Testis (tissue), 3 donors: ENCODE data around the gene LMX1A. TPM values are rescaled to one million over a fixed set of nuclear protein-coding genes. Genes with fewer than 3 reads are reported as not detected.

ENCODE experiments used
- DNase-seq: peaks from one replicate; pipeline ENCODE4 v3.0.0-alpha.2; 2019
- H3K27ac ChIP-seq, 2 donors: fragments of 200-600 bp; sonication (generic); one replicate each; pipeline ENCODE4 v1.5.1; 2019
- H3K27me3 ChIP-seq: fragments of 200-600 bp; sonication (generic); one replicate; pipeline ENCODE4 v1.5.1; 2019
- H3K36me3 ChIP-seq: fragments of 200-600 bp; sonication (generic); one replicate; pipeline ENCODE4 v1.5.1; 2017; ENCODE audit warnings: low read depth; ENCODE audit errors: missing control alignments
- H3K4me1 ChIP-seq: fragments of 200-600 bp; sonication (generic); one replicate; pipeline ENCODE4 v1.5.1; 2019
- H3K4me3 ChIP-seq, 2 donors: fragments of 200-600 bp; sonication (generic); one replicate each; pipeline ENCODE4 v1.5.1; 2017 to 2019
- H3K9me3 ChIP-seq: fragments of 200-600 bp; sonication (generic); one replicate; pipeline ENCODE4 v1.5.1; 2017
- POLR2A ChIP-seq: fragments of 450-650 bp; IDR thresholded peaks from one replicate; pipeline ENCODE4 v1.6.1; 2017; ENCODE audit warnings: antibody characterized with exemption, mild to moderate bottlenecking, moderate library complexity
- WGBS, 2 donors: methylation state at CpG; one replicate each; pipeline ENCODE4 v1.1.5; 2018; 5-methylcytosine and 5-hydroxymethylcytosine counted together
- intact Hi-C: fragments of 100-400 bp; cut with DNase I; formaldehyde crosslinking; loops from one replicate; pipeline ENCODE4 v1.15.1; 2023; ENCODE audit warnings: low total_unique reads
- polyA plus RNA-seq: library from polyadenylated mRNA; stranded (reverse); fragments of 350-450 nt; fragmentation: Illumina TruSeq; extraction: RNeasy Lipid Tissue Mini Kit (QIAGEN cat#74804); gene quantifications from one replicate; pipeline ENCODE4 v1.2.3, GENCODE V29; 2014; ENCODE audit warnings: low read depth, low replicate concordance; ENCODE audit not compliant: insufficient read depth
- total RNA-seq, 2 donors: library from RNA; depleted of rRNA; stranded (reverse); fragments of >200 nt; gene quantifications; one replicate each; pipeline ENCODE4 v1.2.3, GENCODE V29; 2016
- TF ChIP-seq, protein P1 (sequence below), 3 experiments: fragments of 450-650 bp in 2 of 3; fragments of 200-600 bp in 1 of 3; sonication (generic) in 1 of 3; IDR thresholded peaks; one replicate each; pipeline ENCODE4 v1.5.1; 2016 to 2019; ENCODE audit warnings: antibody characterized with exemption in 3 of 3, mild to moderate bottlenecking in 2 of 3, moderate library complexity in 1 of 3

LMX1A gene
- total and polyA plus RNA-seq, 3 donors from 2014 or later: 0.62 to 2.6 (median 0.94) TPM

GRCh38 chr1:165371588-165372225 is 15.2 kb upstream of the LMX1A start:
- no peak overlapping the region for H3K4me3 ChIP-seq
- WGBS, 2 donors: 62 to 68% methylated on average over 5 of the region's 5 CpGs
- TF ChIP-seq, protein P1, sequence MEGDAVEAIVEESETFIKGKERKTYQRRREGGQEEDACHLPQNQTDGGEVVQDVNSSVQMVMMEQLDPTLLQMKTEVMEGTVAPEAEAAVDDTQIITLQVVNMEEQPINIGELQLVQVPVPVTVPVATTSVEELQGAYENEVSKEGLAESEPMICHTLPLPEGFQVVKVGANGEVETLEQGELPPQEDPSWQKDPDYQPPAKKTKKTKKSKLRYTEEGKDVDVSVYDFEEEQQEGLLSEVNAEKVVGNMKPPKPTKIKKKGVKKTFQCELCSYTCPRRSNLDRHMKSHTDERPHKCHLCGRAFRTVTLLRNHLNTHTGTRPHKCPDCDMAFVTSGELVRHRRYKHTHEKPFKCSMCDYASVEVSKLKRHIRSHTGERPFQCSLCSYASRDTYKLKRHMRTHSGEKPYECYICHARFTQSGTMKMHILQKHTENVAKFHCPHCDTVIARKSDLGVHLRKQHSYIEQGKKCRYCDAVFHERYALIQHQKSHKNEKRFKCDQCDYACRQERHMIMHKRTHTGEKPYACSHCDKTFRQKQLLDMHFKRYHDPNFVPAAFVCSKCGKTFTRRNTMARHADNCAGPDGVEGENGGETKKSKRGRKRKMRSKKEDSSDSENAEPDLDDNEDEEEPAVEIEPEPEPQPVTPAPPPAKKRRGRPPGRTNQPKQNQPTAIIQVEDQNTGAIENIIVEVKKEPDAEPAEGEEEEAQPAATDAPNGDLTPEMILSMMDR (IDR thresholded peaks at IDR 0.05): no peak
- no peak for TF ChIP-seq POLR2A
- intact Hi-C loops: no loop called here
- no peaks in the 10 kb centered on the region for H3K9me3 ChIP-seq
- no peaks in the 10 kb centered on the region for H3K27me3 ChIP-seq
- no peak for DNase-seq
- no peak overlapping the region for H3K27ac ChIP-seq
- H3K4me1 ChIP-seq: peaks cover 2% of the 10 kb centered on the region
- H3K36me3 ChIP-seq: no peaks in the 10 kb centered on the region

GRCh38 chr1:165369255-165369848 is 12.8 kb upstream of the LMX1A start:
- no peaks in the 10 kb centered on the region for H3K9me3 ChIP-seq
- intact Hi-C loops: no loop called here
- H3K27me3 ChIP-seq: no peaks in the 10 kb centered on the region
- no peaks in the 10 kb centered on the region for H3K4me1 ChIP-seq
- DNase-seq: peak; percentile 73
- H3K36me3 ChIP-seq: no peaks in the 10 kb centered on the region
- no peak for TF ChIP-seq POLR2A
- TF ChIP-seq, protein P1 (IDR thresholded peaks at IDR 0.05): peak; percentile 39 to 87 (median 77)
- H3K4me3 ChIP-seq: no peak overlapping the region
- no peak overlapping the region for H3K27ac ChIP-seq
- 24 to 31% methylated on average over 9 of the region's 9 CpGs for WGBS, 2 donors

- no peaks in the 10 kb centered on the region for H3K36me3 ChIP-seq
- TF ChIP-seq, protein P1 (IDR thresholded peaks at IDR 0.05): peak; percentile 69 to 94 (median 71)
- TF ChIP-seq POLR2A: no peak
- no peaks in the 10 kb centered on the region for H3K27me3 ChIP-seq
- 40 to 48% methylated on average over 7 of the region's 7 CpGs for WGBS, 2 donors
- no peak overlapping the region for H3K27ac ChIP-seq
- no peaks in the 10 kb centered on the region for H3K9me3 ChIP-seq
- intact Hi-C loops: no loop called here
- no peaks in the 10 kb centered on the region for H3K4me1 ChIP-seq
- H3K4me3 ChIP-seq: no peak overlapping the region
- DNase-seq: peak; percentile 94
Observed at GRCh38 chr1:165367375-165367993, 11.0 kb upstream of the LMX1A start.

- no peaks in the 10 kb centered on the region for H3K27me3 ChIP-seq
- TF ChIP-seq, protein P1 (IDR thresholded peaks at IDR 0.05): no peak
- TF ChIP-seq POLR2A: no peak
- no peaks in the 10 kb centered on the region for H3K9me3 ChIP-seq
- intact Hi-C loops: no loop called here
- H3K4me3 ChIP-seq: no peak overlapping the region
- H3K27ac ChIP-seq: no peak overlapping the region
- no peak for DNase-seq
- no peaks in the 10 kb centered on the region for H3K4me1 ChIP-seq
- H3K36me3 ChIP-seq: no peaks in the 10 kb centered on the region
- WGBS, 2 donors: 42 to 69% methylated on average over 2 of the region's 2 CpGs
Observed at GRCh38 chr1:165365341-165365740, 8.8 kb upstream of the LMX1A start.
